DOHH2 (cell line): ENCODE measurements around the gene MSMB.

ENCODE experiments used
- H3F3A ChIP-seq: fragments of 200-600 bp; sonication (generic), shearing (Covaris generic); 2 replicates; pipeline ENCODE4 v1.6.0; 2016; ENCODE audit warnings: antibody characterized with exemption, mild to moderate bottlenecking; ENCODE audit not compliant: control insufficient read depth, insufficient read depth
- H3K27ac ChIP-seq: fragments of 200-600 bp; sonication (generic); 2 replicates; pipeline ENCODE4 v1.5.1; 2014; ENCODE audit warnings: low read depth, mild to moderate bottlenecking, low read length, moderate library complexity
- H3K27me3 ChIP-seq: fragments of 200-600 bp; sonication (generic); 2 replicates; pipeline ENCODE4 v1.6.1; 2014; ENCODE audit warnings: mild to moderate bottlenecking, low read length, mixed read lengths; ENCODE audit not compliant: control insufficient read depth
- H3K36me3 ChIP-seq: fragments of 200-600 bp; sonication (generic); 2 replicates; pipeline ENCODE4 v1.6.1; 2014; ENCODE audit warnings: mild to moderate bottlenecking, low read length, moderate library complexity, mixed read lengths; ENCODE audit not compliant: control insufficient read depth
- H3K4me1 ChIP-seq: fragments of 200-600 bp; sonication (generic); 2 replicates; pipeline ENCODE4 v1.6.1; 2014; ENCODE audit warnings: mild to moderate bottlenecking, low read length, mixed read lengths; ENCODE audit not compliant: control insufficient read depth
- H3K4me2 ChIP-seq: fragments of 200-600 bp; sonication (generic); 2 replicates; pipeline ENCODE4 v1.6.0; 2014; ENCODE audit warnings: mild to moderate bottlenecking, low read length, moderate library complexity
- H3K4me3 ChIP-seq: fragments of 200-600 bp; sonication (generic); 2 replicates; pipeline ENCODE4 v1.5.1; 2014; ENCODE audit warnings: mild to moderate bottlenecking, low read length, mixed read lengths
- H3K79me2 ChIP-seq: fragments of 200-600 bp; sonication (generic); 2 replicates; pipeline ENCODE4 v1.6.1; 2014; ENCODE audit warnings: mild to moderate bottlenecking, low read length, mixed read lengths; ENCODE audit not compliant: control insufficient read depth
- H3K9me2 ChIP-seq: fragments of 200-600 bp; sonication (generic); replicated peaks from 2 replicates; pipeline ENCODE4 v1.6.1; 2014; ENCODE audit warnings: mild to moderate bottlenecking, low read length, mixed read lengths; ENCODE audit not compliant: control insufficient read depth
- H3K9me3 ChIP-seq: fragments of 200-600 bp; sonication (generic); 2 replicates; pipeline ENCODE4 v1.6.1; 2014; ENCODE audit warnings: antibody characterized with exemption, low read length, mixed read lengths; ENCODE audit not compliant: control insufficient read depth, insufficient read depth
- H4K20me1 ChIP-seq: fragments of 200-600 bp; sonication (generic); 2 replicates; pipeline ENCODE4 v1.6.0; 2014; ENCODE audit warnings: low read depth, mild to moderate bottlenecking, antibody characterized with exemption, low read length, moderate library complexity; ENCODE audit not compliant: control insufficient read depth, insufficient read depth
- EZH2phosphoT487 ChIP-seq: fragments of 200-600 bp; sonication (generic); IDR thresholded peaks from 2 replicates; pipeline ENCODE4 v1.6.1; 2017; ENCODE audit warnings: borderline replicate concordance, mild to moderate bottlenecking, antibody characterized with exemption, low read length, moderate library complexity, mixed read lengths
- TF ChIP-seq, protein P1 (sequence below): fragments of 200-600 bp; sonication (generic); IDR thresholded peaks from one replicate; pipeline ENCODE4 v1.5.1; 2014; ENCODE audit warnings: antibody characterized with exemption, mild to moderate bottlenecking, low read depth, low read length; ENCODE audit not compliant: poor library complexity, severe bottlenecking

The MSMB gene

DNA sequence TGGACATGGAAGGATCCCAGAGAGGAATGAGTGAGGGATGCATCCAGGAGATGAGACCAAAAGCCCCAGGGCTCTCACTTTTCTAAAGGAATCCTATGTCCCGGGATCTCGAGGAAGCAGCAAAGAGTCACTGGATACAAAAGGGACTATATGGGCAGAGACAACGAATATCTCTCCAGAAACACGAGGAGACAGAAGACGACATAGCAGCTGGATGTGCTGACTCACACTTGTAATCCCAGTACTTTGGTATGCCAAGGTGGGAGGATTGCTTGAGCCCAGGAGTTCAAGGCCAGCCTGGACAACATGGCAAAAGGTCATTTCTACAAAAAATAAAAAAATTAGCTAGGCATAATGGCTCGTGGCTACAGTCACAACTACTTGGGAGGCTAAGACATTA lies 24.7 kb upstream of the MSMB start:
- no peaks in the 10 kb centered on the region for H3K9me3 ChIP-seq
- H3K4me3 ChIP-seq = no peak overlapping the region
- no peaks in the 10 kb centered on the region for H4K20me1 ChIP-seq
- H3K36me3 ChIP-seq = no peaks in the 10 kb centered on the region
- H3K9me2 ChIP-seq = no peaks in the 10 kb centered on the region
- H3K4me2 ChIP-seq = no peak overlapping the region
- no peaks in the 10 kb centered on the region for H3K4me1 ChIP-seq
- H3K27me3 ChIP-seq = no peaks in the 10 kb centered on the region
- H3K79me2 ChIP-seq = no peaks in the 10 kb centered on the region
- TF ChIP-seq EZH2phosphoT487 = no peak
- TF ChIP-seq, protein P1, sequence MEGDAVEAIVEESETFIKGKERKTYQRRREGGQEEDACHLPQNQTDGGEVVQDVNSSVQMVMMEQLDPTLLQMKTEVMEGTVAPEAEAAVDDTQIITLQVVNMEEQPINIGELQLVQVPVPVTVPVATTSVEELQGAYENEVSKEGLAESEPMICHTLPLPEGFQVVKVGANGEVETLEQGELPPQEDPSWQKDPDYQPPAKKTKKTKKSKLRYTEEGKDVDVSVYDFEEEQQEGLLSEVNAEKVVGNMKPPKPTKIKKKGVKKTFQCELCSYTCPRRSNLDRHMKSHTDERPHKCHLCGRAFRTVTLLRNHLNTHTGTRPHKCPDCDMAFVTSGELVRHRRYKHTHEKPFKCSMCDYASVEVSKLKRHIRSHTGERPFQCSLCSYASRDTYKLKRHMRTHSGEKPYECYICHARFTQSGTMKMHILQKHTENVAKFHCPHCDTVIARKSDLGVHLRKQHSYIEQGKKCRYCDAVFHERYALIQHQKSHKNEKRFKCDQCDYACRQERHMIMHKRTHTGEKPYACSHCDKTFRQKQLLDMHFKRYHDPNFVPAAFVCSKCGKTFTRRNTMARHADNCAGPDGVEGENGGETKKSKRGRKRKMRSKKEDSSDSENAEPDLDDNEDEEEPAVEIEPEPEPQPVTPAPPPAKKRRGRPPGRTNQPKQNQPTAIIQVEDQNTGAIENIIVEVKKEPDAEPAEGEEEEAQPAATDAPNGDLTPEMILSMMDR = no peak
- H3K27ac ChIP-seq = no peak overlapping the region
- H3F3A ChIP-seq = no peaks in the 10 kb centered on the region

GRCh38 chr10:46069771-46070463 lies 23.8 kb upstream of the MSMB start:
- no peaks in the 10 kb centered on the region for H3F3A ChIP-seq
- TF ChIP-seq, protein P1 = no peak
- TF ChIP-seq EZH2phosphoT487 = no peak
- H3K4me3 ChIP-seq = no peak overlapping the region
- H4K20me1 ChIP-seq = no peaks in the 10 kb centered on the region
- H3K27ac ChIP-seq = no peak overlapping the region
- no peak overlapping the region for H3K4me2 ChIP-seq
- H3K27me3 ChIP-seq = no peaks in the 10 kb centered on the region
- no peaks in the 10 kb centered on the region for H3K79me2 ChIP-seq
- no peaks in the 10 kb centered on the region for H3K4me1 ChIP-seq
- no peaks in the 10 kb centered on the region for H3K36me3 ChIP-seq
- no peaks in the 10 kb centered on the region for H3K9me3 ChIP-seq
- H3K9me2 ChIP-seq = no peaks in the 10 kb centered on the region

DNA sequence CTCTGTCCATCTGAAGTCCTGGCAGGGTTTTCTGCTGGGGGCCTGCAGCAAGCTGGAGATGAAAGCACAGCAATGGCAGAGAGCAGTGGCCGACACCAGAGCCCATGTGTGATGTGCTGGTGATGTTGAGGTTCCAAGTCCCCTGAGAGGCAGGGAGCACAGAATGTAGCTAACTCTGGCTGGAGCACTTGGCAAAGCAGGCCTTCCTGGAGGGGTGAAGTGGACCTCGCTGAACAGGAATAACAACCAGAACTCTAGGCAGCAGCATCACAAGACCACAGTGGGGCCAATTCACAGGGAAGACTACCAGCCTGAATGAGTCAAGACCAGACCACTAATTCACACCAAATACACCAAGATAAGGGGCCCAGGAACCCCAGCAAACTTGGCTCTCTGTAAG lies 22.8 kb upstream of the MSMB start:
- H3K79me2 ChIP-seq = no peaks in the 10 kb centered on the region
- no peaks in the 10 kb centered on the region for H3F3A ChIP-seq
- no peak for TF ChIP-seq EZH2phosphoT487
- TF ChIP-seq, protein P1 = no peak
- no peaks in the 10 kb centered on the region for H4K20me1 ChIP-seq
- H3K4me1 ChIP-seq = no peaks in the 10 kb centered on the region
- H3K9me3 ChIP-seq = no peaks in the 10 kb centered on the region
- no peak overlapping the region for H3K4me2 ChIP-seq
- no peaks in the 10 kb centered on the region for H3K36me3 ChIP-seq
- no peak overlapping the region for H3K4me3 ChIP-seq
- H3K27ac ChIP-seq = no peak overlapping the region
- H3K27me3 ChIP-seq = no peaks in the 10 kb centered on the region
- no peaks in the 10 kb centered on the region for H3K9me2 ChIP-seq
